ENCODE data around the gene CST3.

CST3 gene

GRCh38 chr20:23667666-23668065, 29.9 kb upstream of the CST3 start:
- TF ChIP-seq SIN3A (IDR thresholded peaks at IDR 0.05; ENCODE audit: borderline replicate concordance, insufficient read depth, low read length) (no peak), FOXP2 (optimal IDR thresholded peaks at IDR 0.05; ENCODE audit: borderline replicate concordance, extremely low read depth, extremely low read length, insufficient read depth) (no peak), TAF1 (IDR thresholded peaks at IDR 0.05; ENCODE audit: borderline replicate concordance, insufficient read depth, low read length) (no peak), POLR2AphosphoS5 (IDR thresholded peaks at IDR 0.05; ENCODE audit: low read depth, low read length) (no peak), REST (IDR thresholded peaks at IDR 0.05; ENCODE audit: insufficient read depth in 1 of 2, low read depth in 2 of 2, low read length in 2 of 2) (no peak)

GRCh38 chr20:23666698-23667097, 28.9 kb upstream of the CST3 start:
- no peak for TF ChIP-seq SIN3A (IDR thresholded peaks at IDR 0.05; ENCODE audit: borderline replicate concordance, insufficient read depth, low read length)
- no peak for TF ChIP-seq TAF1 (IDR thresholded peaks at IDR 0.05; ENCODE audit: borderline replicate concordance, insufficient read depth, low read length)
- TF ChIP-seq POLR2AphosphoS5 (IDR thresholded peaks at IDR 0.05; ENCODE audit: low read depth, low read length), result no peak
- TF ChIP-seq FOXP2 (optimal IDR thresholded peaks at IDR 0.05; ENCODE audit: borderline replicate concordance, extremely low read depth, extremely low read length, insufficient read depth), result no peak
- TF ChIP-seq REST (IDR thresholded peaks at IDR 0.05; ENCODE audit: insufficient read depth in 1 of 2, low read depth in 2 of 2, low read length in 2 of 2), result no peak

- TF ChIP-seq TAF1 (IDR thresholded peaks at IDR 0.05; ENCODE audit: borderline replicate concordance, insufficient read depth, low read length), result no peak
- no peak for TF ChIP-seq POLR2AphosphoS5 (IDR thresholded peaks at IDR 0.05; ENCODE audit: low read depth, low read length)
- TF ChIP-seq SIN3A (IDR thresholded peaks at IDR 0.05; ENCODE audit: borderline replicate concordance, insufficient read depth, low read length), result no peak
- TF ChIP-seq REST (IDR thresholded peaks at IDR 0.05; ENCODE audit: insufficient read depth in 1 of 2, low read depth in 2 of 2, low read length in 2 of 2), result no peak
These were observed 28.4 kb upstream of the CST3 start for GRCh38 chr20:23666189-23666588.

GRCh38 chr20:23664954-23665353, 27.2 kb upstream of the CST3 start:
- TF ChIP-seq TAF1 (IDR thresholded peaks at IDR 0.05; ENCODE audit: borderline replicate concordance, insufficient read depth, low read length), result no peak
- no peak for TF ChIP-seq POLR2AphosphoS5 (IDR thresholded peaks at IDR 0.05; ENCODE audit: low read depth, low read length)
- TF ChIP-seq FOXP2 (optimal IDR thresholded peaks at IDR 0.05; ENCODE audit: borderline replicate concordance, extremely low read depth, extremely low read length, insufficient read depth), result no peak
- no peak for TF ChIP-seq SIN3A (IDR thresholded peaks at IDR 0.05; ENCODE audit: borderline replicate concordance, insufficient read depth, low read length)
- TF ChIP-seq REST (IDR thresholded peaks at IDR 0.05; ENCODE audit: insufficient read depth in 1 of 2, low read depth in 2 of 2, low read length in 2 of 2), result no peak

DNA sequence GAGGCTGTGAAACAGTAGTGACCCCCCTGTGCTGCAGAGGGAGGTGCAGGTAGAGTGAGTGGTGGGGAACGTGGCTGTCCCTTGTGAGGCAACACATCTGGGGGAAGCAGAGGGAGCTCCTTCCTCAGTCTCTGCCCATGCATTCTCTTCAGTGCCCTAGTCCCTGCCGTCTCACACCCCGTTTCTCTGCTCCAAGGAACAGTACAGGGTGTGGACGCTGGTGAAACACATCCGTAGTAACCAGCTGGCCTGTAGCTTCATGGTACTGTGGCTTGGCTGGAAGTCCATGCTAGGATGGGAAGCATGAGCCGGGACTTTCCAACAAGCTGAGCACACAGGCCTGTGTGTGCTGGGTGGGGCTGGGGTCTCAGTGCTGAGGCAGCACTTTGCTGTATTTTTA, 25.4 kb upstream of the CST3 start:
- TF ChIP-seq POLR2AphosphoS5 (IDR thresholded peaks at IDR 0.05; ENCODE audit: low read depth, low read length), result no peak
- TF ChIP-seq SIN3A (IDR thresholded peaks at IDR 0.05; ENCODE audit: borderline replicate concordance, insufficient read depth, low read length), result no peak
- TF ChIP-seq TAF1 (IDR thresholded peaks at IDR 0.05; ENCODE audit: borderline replicate concordance, insufficient read depth, low read length), result no peak
- no peak for TF ChIP-seq FOXP2 (optimal IDR thresholded peaks at IDR 0.05; ENCODE audit: borderline replicate concordance, extremely low read depth, extremely low read length, insufficient read depth)
- no peak for TF ChIP-seq REST (IDR thresholded peaks at IDR 0.05; ENCODE audit: insufficient read depth in 1 of 2, low read depth in 2 of 2, low read length in 2 of 2)

All from PFSK-1 (cell line).